Neuronal stem cell (in vitro differentiated cells): Measurements from ENCODE around the gene AKAP6.

Experiments
- DNase-seq: peaks from one replicate; pipeline ENCODE4 v3.0.0-alpha.2; 2013; ENCODE audit warnings: low spot score
- H2AFZ ChIP-seq: one replicate; pipeline ENCODE4 v1.6.1; 2013; ENCODE audit warnings: mild to moderate bottlenecking, low read length, inconsistent platforms
- H2AK5ac ChIP-seq: 2 replicates; pipeline ENCODE4 v1.6.1; 2013; ENCODE audit warnings: low read depth, mild to moderate bottlenecking, inconsistent platforms, low read length, moderate library complexity, mixed read lengths
- H2BK120ac ChIP-seq: 2 replicates; pipeline ENCODE4 v1.6.1; 2013; ENCODE audit warnings: low read depth, mild to moderate bottlenecking, inconsistent platforms, low read length, moderate library complexity, mixed read lengths
- H2BK12ac ChIP-seq: one replicate; pipeline ENCODE4 v1.6.1; 2013; ENCODE audit warnings: low read length, inconsistent platforms
- H2BK15ac ChIP-seq: 2 replicates; pipeline ENCODE4 v1.6.1; 2013; ENCODE audit warnings: mild to moderate bottlenecking, low read length, inconsistent platforms, mixed read lengths
- H2BK5ac ChIP-seq: one replicate; pipeline ENCODE4 v1.6.1; 2013; ENCODE audit warnings: inconsistent platforms, mild to moderate bottlenecking, low read length, moderate library complexity
- H3K14ac ChIP-seq: one replicate; pipeline ENCODE4 v1.6.1; 2013; ENCODE audit warnings: low read length, inconsistent platforms
- H3K18ac ChIP-seq: 2 replicates; pipeline ENCODE4 v1.6.1; 2013; ENCODE audit warnings: low read length, inconsistent platforms
- H3K23ac ChIP-seq: 2 replicates; pipeline ENCODE4 v1.6.1; 2013; ENCODE audit warnings: low read depth, mild to moderate bottlenecking, mixed read lengths, low read length, inconsistent platforms; ENCODE audit not compliant: poor library complexity
- H3K27ac ChIP-seq: replicated peaks from 3 replicates; pipeline ENCODE4 v1.5.1; 2013; ENCODE audit warnings: low read length, inconsistent platforms
- H3K27me3 ChIP-seq, 3 experiments: 2 replicates each; pipeline ENCODE4 v1.6.1; 2013; ENCODE audit warnings: low read length in 3 of 3, mild to moderate bottlenecking in 2 of 3, inconsistent platforms in 1 of 3, low read depth in 1 of 3, mixed read lengths in 1 of 3, moderate library complexity in 1 of 3; ENCODE audit not compliant: control insufficient read depth in 3 of 3, insufficient read depth in 3 of 3
- H3K36me3 ChIP-seq, 2 donors: replicated peaks in 1 of 2; 2 replicates each; pipeline ENCODE4 v1.6.1; 2013; ENCODE audit warnings: low read length in 2 of 2; ENCODE audit not compliant: control insufficient read depth in 2 of 2, insufficient read depth in 2 of 2
- H3K4ac ChIP-seq: 2 replicates; pipeline ENCODE4 v1.6.1; 2013; ENCODE audit warnings: inconsistent platforms, mild to moderate bottlenecking, low read length, moderate library complexity
- H3K4me1 ChIP-seq, 2 donors: 1 replicate in 1 of 2; 2 replicates in 1 of 2; pipeline ENCODE4 v1.6.1; 2013; ENCODE audit warnings: low read length in 2 of 2, low read depth in 1 of 2; ENCODE audit not compliant: control insufficient read depth in 2 of 2, insufficient read depth in 1 of 2
- H3K4me2 ChIP-seq: one replicate; pipeline ENCODE4 v1.6.1; 2013; ENCODE audit warnings: mild to moderate bottlenecking, low read length, inconsistent platforms; ENCODE audit not compliant: insufficient read depth, poor library complexity, severe bottlenecking
- H3K4me3 ChIP-seq, 2 donors: 2 replicates each; pipeline ENCODE4 v1.5.1; 2013; ENCODE audit warnings: low read length in 2 of 2, mild to moderate bottlenecking in 2 of 2, inconsistent platforms in 1 of 2, moderate library complexity in 1 of 2
- H3K79me1 ChIP-seq: one replicate; pipeline ENCODE4 v1.6.1; 2013; ENCODE audit warnings: low read depth, mild to moderate bottlenecking, inconsistent platforms, low read length, moderate library complexity
- H3K9ac ChIP-seq: one replicate; pipeline ENCODE4 v1.6.1; 2013; ENCODE audit warnings: mild to moderate bottlenecking, low read depth, low read length, inconsistent platforms; ENCODE audit not compliant: poor library complexity
- H3K9me3 ChIP-seq, 2 donors: replicated peaks in 1 of 2; 2 replicates each; pipeline versions ENCODE3 to v1.6.1; 2013; ENCODE audit warnings: low read length in 2 of 2, mild to moderate bottlenecking in 2 of 2, inconsistent platforms in 1 of 2, low read depth in 1 of 2, mixed read lengths in 1 of 2, moderate library complexity in 1 of 2; ENCODE audit not compliant: control insufficient read depth in 2 of 2, insufficient read depth in 1 of 2
- H4K8ac ChIP-seq: one replicate; pipeline ENCODE4 v1.6.1; 2013; ENCODE audit warnings: low read depth, mild to moderate bottlenecking, inconsistent platforms, low read length, moderate library complexity
- H4K91ac ChIP-seq: one replicate; pipeline ENCODE4 v1.6.1; 2013; ENCODE audit warnings: low read length, low read depth, mild to moderate bottlenecking, inconsistent platforms; ENCODE audit not compliant: poor library complexity
- whole genome bisulfite sequencing, 2 donors: extraction: QIAGEN DNeasy Blood & Tissue Kit; methylation state at CpG; one replicate each; pipeline ENCODE4 v1.1.7; 2013; ENCODE audit warnings: missing lambda C conversion rate in 2 of 2, mixed read lengths in 1 of 2; ENCODE audit not compliant: insufficient read length in 2 of 2, insufficient replicate concordance in 1 of 2; ENCODE audit errors: extremely low coverage in 2 of 2; 5-methylcytosine and 5-hydroxymethylcytosine counted together

AKAP6 gene

DNA sequence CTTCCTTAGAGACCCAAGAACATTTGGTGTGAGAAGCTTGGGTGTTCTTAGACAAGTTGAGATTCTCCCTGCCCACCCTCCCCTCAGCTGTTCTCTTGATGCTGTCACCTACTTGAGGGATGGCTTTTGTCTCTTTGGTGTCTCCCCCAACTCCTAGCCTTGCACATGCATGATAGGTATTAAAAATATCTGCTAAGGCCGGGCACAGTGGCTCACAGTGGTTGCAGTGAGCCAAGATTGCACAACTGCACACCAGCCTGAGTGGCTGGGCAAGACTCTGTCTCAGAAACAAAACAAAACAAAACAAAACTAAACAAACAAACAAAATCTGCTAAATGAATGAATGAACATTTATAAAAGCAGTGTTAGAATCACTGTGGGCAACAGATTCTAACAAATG lies 261.1 kb downstream of the AKAP6 start:
- H4K91ac ChIP-seq = no peak overlapping the region
- no peak for DNase-seq
- H3K23ac ChIP-seq = no peak overlapping the region
- H3K27ac ChIP-seq = no peak overlapping the region
- no peak overlapping the region for H2AFZ ChIP-seq
- no peak overlapping the region for H4K8ac ChIP-seq
- no peak overlapping the region for H3K9ac ChIP-seq
- H3K14ac ChIP-seq = no peak overlapping the region
- peaks cover under 1 to 24% of the 10 kb centered on the region in 2 donors for H3K9me3 ChIP-seq
- no peaks in the 10 kb centered on the region for H3K4me1 ChIP-seq
- H2BK15ac ChIP-seq = no peak overlapping the region
- no peak overlapping the region for H2BK120ac ChIP-seq
- no peaks in the 10 kb centered on the region for H3K36me3 ChIP-seq
- H3K4me3 ChIP-seq = no peak overlapping the region
- no peak overlapping the region for H3K4ac ChIP-seq
- H3K27me3 ChIP-seq = no peaks in the 10 kb centered on the region
- H2BK12ac ChIP-seq = no peak overlapping the region
- no peak overlapping the region for H2BK5ac ChIP-seq
- no peaks in the 10 kb centered on the region for H3K79me1 ChIP-seq
- WGBS, 2 donors = no CpG with 5 or more reads among the region's 1 CpG
- H2AK5ac ChIP-seq = no peak overlapping the region
- no peak overlapping the region for H3K18ac ChIP-seq
- H3K4me2 ChIP-seq = no peak overlapping the region

DNA sequence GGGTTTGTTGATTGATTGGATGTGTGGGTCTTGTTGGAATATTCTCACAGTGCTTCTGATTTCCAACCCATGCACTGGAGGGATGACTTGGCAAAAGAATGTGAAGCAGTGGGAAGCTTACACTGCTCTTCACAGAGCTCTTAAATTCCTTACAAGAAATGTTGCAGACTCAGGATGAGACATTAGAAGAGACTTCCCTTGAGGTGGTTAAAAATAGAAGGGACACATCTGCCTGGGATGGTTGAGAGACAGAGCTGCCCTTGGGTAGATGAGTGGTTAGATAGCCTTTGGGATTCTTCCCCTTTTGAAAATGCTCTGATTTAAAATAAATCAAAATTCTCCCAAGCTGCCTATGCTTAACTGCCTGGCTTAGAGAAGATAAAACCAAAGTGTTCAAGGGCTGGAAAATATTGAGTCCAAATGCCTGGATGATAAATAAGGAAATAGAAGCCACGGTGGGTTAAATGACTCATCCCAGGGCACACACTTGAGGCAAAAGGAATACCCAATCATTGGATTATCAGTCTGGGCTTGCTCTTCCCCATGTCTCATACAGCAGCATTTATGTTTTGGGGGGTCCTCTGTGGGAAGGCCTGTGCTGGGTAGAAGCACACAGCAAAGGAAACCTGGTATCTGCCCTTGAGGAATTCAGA lies 264.3 kb downstream of the AKAP6 start:
- no CpG with 5 or more reads among the region's 1 CpG for WGBS, 2 donors
- no peak overlapping the region for H3K27ac ChIP-seq

DNA sequence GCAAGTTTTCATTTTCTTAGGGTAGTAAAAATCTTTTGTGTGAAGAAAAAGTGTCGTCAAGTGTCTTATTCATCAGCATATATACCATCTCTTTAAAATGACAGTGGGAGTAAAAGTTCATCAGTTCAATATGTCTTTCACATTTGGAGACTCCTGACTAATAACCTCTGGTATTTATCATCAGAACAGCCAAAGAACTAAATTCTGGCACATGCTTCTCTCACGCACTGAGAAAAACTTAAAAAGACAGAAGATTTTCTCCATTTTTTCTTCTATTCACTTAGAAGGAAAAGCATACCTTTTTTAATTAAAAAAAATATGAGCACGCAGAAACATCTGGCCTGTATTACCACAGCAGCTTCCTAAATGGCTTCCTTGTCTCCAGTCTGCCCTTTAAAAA lies 265.7 kb downstream of the AKAP6 start:
- Histone ChIP-seq H3K14ac (no peak overlapping the region), H4K8ac (no peak overlapping the region), H3K4ac (no peak overlapping the region), H2BK12ac (no peak overlapping the region), H3K27ac (no peak overlapping the region), H3K9ac (no peak overlapping the region), H3K18ac (no peak overlapping the region), H3K4me2 (no peak overlapping the region), H3K23ac (no peak overlapping the region), H3K4me3 (no peak overlapping the region), H3K4me1 (peaks cover 0 to 11% of the 10 kb centered on the region in 2 donors), H4K91ac (no peak overlapping the region), H3K27me3 (no peaks in the 10 kb centered on the region), H3K36me3 (no peaks in the 10 kb centered on the region), H2AFZ (no peak overlapping the region), H3K9me3 (no peaks in the 10 kb centered on the region), H2BK5ac (no peak overlapping the region), H2BK120ac (no peak overlapping the region), H2AK5ac (no peak overlapping the region), H3K79me1 (no peaks in the 10 kb centered on the region), H2BK15ac (no peak overlapping the region)
- WGBS, 2 donors = no CpG with 5 or more reads among the region's 3 CpGs
- DNase-seq = no peak

More for the DNA sequence above, 264.3 kb downstream of the AKAP6 start:
- Histone ChIP-seq H2BK15ac (no peak overlapping the region), H3K4ac (no peak overlapping the region), H2AFZ (no peak overlapping the region), H3K14ac (no peak overlapping the region), H2AK5ac (no peak overlapping the region), H2BK12ac (no peak overlapping the region), H4K8ac (no peak overlapping the region), H3K4me2 (no peak overlapping the region), H2BK120ac (no peak overlapping the region), H3K18ac (no peak overlapping the region), H3K4me3 (no peak overlapping the region), H3K79me1 (no peaks in the 10 kb centered on the region), H3K36me3 (no peaks in the 10 kb centered on the region), H2BK5ac (no peak overlapping the region), H3K9ac (no peak overlapping the region), H3K27me3 (no peaks in the 10 kb centered on the region), H3K23ac (no peak overlapping the region), H3K9me3 (no peaks in the 10 kb centered on the region), H4K91ac (no peak overlapping the region), H3K4me1 (peaks cover 0 to 11% of the 10 kb centered on the region in 2 donors)
- DNase-seq = no peak

DNA sequence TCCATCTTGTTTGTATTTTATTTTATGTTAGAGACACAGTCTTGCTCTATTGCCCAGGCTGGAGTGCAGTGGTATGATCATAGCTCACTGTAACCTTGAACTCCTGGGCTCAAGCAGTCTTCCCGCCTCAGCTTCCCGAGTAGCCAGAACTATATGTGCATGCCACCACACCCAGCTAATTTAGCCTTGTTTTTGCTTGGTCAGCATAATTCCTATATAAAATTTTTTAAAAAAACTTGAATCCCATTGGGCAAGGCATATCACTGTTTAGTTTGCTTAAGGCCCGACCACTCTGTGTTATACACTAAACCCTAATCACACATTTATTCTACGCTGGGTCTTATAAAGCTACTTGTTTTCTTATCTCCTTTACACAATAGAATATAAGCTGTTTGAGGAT lies 266.4 kb downstream of the AKAP6 start:
- H3K36me3 ChIP-seq = no peaks in the 10 kb centered on the region
- WGBS, 2 donors = no CpG with 5 or more reads among the region's 4 CpGs
- H2AFZ ChIP-seq = no peak overlapping the region

More for the DNA sequence above, 266.4 kb downstream of the AKAP6 start:
- DNase-seq = no peak
- H2AK5ac ChIP-seq = no peak overlapping the region
- no peak overlapping the region for H2BK120ac ChIP-seq
- no peak overlapping the region for H3K23ac ChIP-seq
- H3K4ac ChIP-seq = no peak overlapping the region
- no peak overlapping the region for H3K27ac ChIP-seq
- H2BK5ac ChIP-seq = no peak overlapping the region
- H3K4me3 ChIP-seq = no peak overlapping the region
- H3K9ac ChIP-seq = no peak overlapping the region
- H2BK12ac ChIP-seq = no peak overlapping the region
- no peaks in the 10 kb centered on the region for H3K9me3 ChIP-seq
- H3K27me3 ChIP-seq = no peaks in the 10 kb centered on the region
- no peak overlapping the region for H4K8ac ChIP-seq
- no peaks in the 10 kb centered on the region for H3K79me1 ChIP-seq
- no peak overlapping the region for H2BK15ac ChIP-seq
- no peak overlapping the region for H3K18ac ChIP-seq
- no peak overlapping the region for H4K91ac ChIP-seq
- H3K4me2 ChIP-seq = no peak overlapping the region
- peaks cover 0 to 11% of the 10 kb centered on the region in 2 donors for H3K4me1 ChIP-seq
- H3K14ac ChIP-seq = no peak overlapping the region
